ENCODE measurements around the gene DYRK2.

The DYRK2 gene

GRCh38 chr12:67648521-67649260 is at the start of gene DYRK2:
DYRK2 (plus strand) TSS chr12:67648745; CDS start chr12:67649134, 389 bp downstream.
- peak; percentile 90 for DNase-seq

GRCh38 chr12:67599691-67600090 is 48.9 kb upstream of the DYRK2 start:
- no peak for DNase-seq

- DNase-seq, result no peak
Measured at GRCh38 chr12:67601126-67601525, 47.4 kb upstream of the DYRK2 start.

DNA sequence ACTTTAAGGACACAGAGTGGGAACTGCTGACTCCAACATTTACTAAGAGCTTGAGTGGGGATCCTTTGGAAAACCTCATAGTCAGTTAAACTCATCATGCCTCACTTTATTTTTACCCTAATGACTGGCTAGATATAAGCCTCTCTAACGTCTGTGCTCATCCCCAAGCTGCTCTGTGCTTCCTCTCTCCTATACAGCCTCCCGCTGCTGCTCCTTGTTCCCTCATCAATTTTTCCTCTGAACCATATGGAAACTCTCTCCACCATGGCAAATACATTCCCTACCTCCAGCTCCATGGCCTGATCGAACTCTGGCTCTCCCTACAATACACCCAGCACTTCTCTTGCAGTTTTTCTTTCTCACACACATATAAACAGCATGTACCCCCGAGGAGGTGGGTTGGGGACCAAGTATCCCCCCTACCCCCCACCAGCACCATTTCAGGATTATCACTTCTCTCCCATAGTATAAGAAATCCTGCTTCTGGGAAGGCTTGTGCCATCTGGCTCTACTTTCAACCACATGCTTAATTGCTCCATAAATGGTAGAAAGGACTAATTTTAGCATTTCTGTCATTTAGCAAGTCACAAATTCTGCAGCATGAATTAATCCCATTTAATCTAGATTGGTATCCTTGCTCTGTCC is 39.2 kb upstream of the DYRK2 start:
- peak; percentile 41 for DNase-seq

GRCh38 chr12:67613040-67613439 is 35.5 kb upstream of the DYRK2 start:
- DNase-seq, result no peak

GRCh38 chr12:67617629-67618028 is 30.9 kb upstream of the DYRK2 start:
- no peak for DNase-seq

GRCh38 chr12:67618303-67618702 is 30.2 kb upstream of the DYRK2 start:
- DNase-seq, result no peak

DNA sequence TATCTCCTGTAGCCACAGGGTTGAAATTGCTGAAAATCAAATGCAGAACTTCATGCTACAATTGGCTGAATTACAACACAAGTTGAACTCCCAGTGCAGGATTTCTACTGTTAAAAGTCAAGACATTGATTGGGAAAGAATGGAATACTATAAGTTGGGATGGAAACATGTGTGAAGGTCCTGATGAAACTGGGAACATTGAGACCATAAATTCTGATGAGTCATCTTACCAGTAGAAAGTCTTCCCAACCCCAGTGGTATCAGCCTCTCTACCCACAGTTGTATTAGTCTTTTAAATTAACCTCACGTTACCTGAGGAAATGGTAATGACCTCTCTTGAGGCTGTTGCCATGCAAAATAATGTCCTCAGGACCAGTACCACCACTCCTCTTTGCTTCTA is 27.4 kb upstream of the DYRK2 start:
- DNase-seq, result no peak

DNA sequence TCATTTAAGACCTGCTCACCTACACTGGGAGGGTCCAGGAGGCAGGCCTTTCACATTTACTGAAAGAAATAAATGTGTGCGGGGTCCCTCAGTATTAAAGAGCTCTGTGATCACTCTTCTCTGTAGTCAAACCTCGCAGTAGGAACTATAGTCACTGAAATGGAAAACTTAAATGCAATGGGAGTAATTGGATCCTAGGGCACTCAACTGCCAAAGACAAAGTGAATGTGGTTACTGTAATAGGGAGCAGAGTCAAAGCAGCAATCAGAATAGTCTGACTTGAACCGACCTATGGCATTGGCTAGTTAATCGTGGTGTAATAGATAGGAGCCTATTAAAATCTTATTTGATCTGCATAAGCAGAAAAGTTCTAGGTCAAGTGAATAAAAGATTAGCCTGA is 26.6 kb upstream of the DYRK2 start:
- no peak for DNase-seq

GRCh38 chr12:67623259-67623658 is 25.3 kb upstream of the DYRK2 start:
- no peak for DNase-seq

- DNase-seq, result no peak
Measured at GRCh38 chr12:67624355-67624754, 24.2 kb upstream of the DYRK2 start.

GRCh38 chr12:67625004-67625403 is 23.5 kb upstream of the DYRK2 start:
- DNase-seq, result no peak

GRCh38 chr12:67626156-67626555 is 22.4 kb upstream of the DYRK2 start:
- DNase-seq, result no peak

DNA sequence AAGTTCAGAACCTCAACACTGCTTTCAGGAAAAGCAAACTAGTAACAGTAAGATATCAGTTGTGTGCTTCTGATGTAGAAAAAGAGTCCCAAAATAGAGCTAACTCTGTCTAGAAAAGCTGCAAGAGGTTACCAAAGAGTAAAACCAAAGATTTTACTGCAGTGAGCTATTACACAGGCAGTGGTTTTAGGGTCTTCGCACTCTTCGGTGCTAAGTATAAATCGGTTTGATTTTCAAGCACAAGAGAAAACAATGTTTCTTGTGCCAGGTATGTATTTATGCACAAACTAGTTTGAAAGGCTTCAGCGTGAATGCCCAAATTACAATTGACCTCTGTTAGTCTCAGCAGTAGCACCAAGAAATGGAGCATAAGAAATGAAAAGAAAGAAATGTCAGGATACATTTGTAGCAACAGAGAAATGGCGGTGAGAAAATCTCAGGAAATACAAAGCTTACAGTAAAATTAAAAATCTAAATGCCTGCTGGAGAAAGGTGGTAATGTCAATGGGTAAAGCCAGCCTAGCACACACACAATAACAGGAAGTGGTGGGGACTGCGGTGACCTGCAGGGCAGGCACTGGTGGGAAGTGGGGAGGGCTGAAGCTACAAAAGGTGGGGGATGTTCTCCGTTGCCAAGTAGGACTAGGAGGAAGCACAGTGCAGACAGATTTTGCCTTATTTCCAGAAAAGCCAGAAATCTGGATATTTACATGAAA is 18.0 kb upstream of the DYRK2 start:
- peak; percentile 49 for DNase-seq

- no peak for DNase-seq
Measured at GRCh38 chr12:67632005-67632404, 16.5 kb upstream of the DYRK2 start.

DNA sequence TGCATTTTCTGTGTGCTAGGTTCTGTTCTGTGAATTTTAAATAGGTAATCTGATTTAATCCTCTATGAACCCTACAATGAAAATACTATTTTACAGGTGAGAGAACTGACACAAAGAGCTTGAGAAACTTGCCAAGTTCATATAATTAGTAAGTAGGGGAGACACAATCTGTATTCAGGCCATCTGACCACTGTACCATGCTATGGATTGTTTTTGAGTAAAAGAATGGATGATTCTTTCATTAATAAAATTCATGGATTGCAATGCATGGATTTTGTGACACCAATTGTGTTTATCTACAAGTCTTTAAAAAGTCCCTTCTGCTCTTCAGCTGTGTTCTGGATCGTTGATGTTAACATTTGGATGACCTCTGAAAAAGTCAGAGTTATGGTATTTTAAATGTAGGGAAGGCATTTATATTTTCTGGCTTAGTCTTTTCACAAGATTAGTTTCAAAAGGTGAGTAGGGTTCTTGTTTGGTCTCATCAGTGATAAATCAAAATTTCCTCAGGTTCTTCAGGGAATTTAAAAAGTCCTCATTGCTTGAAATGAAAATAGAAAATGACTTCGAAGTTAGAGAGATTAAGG is 15.4 kb upstream of the DYRK2 start:
- no peak for DNase-seq

- no peak for DNase-seq
Measured at GRCh38 chr12:67633708-67634107, 14.8 kb upstream of the DYRK2 start.

DNA sequence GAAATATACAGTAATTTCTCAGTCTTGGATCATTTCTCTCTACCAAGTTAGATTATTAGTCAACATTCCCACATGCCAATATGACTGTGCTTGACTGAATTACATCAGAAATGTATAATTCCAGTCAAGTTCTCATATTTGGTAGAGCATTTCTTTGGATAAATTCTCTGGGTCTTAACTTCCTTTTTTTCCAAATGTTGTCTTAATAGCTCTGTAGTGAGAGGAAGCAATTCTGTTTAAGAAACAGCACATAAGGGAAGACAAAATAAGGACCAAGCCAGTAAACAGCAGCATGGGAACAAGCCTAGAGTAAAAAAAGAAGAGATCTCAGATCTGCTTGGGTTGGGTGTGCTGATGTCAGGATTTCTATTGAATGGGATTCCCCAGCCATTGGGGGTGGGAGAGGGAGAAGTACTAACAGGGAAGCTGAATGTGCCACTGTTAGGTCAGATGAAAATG is 14.2 kb upstream of the DYRK2 start:
- no peak for DNase-seq

DNA sequence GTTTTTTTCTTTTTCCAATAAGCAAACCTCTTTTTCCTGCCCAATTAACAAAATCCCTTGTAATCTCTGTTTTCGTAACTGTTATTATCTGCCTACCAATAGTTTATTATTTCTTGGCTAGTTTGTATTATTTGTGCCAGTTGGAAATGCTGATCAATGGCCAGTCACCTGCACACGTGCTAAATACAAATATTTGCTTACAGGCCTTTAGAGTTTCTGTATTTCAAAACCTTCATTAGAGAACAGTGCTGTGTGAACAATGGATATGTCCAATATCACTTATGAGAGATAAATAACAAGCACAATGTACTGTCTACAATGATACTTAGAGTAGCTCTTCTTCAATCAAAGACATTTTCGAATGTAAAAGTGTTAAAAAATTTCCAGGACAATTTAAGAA is 10.8 kb upstream of the DYRK2 start:
- DNase-seq, result peak; percentile 10

- DNase-seq, result no peak
Measured at GRCh38 chr12:67638694-67639093, 9.9 kb upstream of the DYRK2 start.

GRCh38 chr12:67640863-67641262 is 7.7 kb upstream of the DYRK2 start:
- no peak for DNase-seq

GRCh38 chr12:67645126-67645525 is 3.4 kb upstream of the DYRK2 start:
- no peak for DNase-seq

GRCh38 chr12:67645601-67646000 is 2.9 kb upstream of the DYRK2 start:
- no peak for DNase-seq

DNA sequence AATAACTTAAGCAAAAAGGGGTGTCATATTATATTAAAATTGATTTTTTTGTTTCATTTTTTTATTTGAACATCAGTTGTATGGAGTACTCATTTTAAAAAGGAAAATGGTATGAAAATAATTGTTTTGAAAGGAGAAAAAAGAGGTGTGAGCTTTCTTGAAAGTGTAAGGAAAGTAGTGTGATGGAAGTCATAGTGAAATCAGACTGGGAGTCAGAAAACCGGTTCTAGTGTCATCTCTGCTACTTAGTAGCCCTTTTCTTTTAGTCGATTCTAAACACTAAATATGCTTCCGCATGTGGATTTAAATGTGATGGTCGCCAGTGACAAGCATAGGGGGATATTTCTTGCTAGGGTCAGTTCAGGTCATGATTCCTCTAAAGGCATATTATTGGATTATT is 1.8 kb upstream of the DYRK2 start:
- DNase-seq, result no peak
